Measurements from ENCODE around the gene RBP5.

The RBP5 gene

GRCh38 chr12:7102582-7102981 lies 26.1 kb downstream of the RBP5 start:
- no peak for DNase-seq (ENCODE audit: low read depth in 2 of 3, low spot score in 1 of 3)

GRCh38 chr12:7101694-7102131 lies 27.0 kb downstream of the RBP5 start:
- DNase-seq (ENCODE audit: low read depth in 2 of 3, low spot score in 1 of 3): no peak

GRCh38 chr12:7101047-7101693 lies 27.5 kb downstream of the RBP5 start:
- DNase-seq (ENCODE audit: low read depth in 2 of 3, low spot score in 1 of 3): no peak

GRCh38 chr12:7100239-7100638 lies 28.4 kb downstream of the RBP5 start:
- DNase-seq (ENCODE audit: low read depth in 2 of 3, low spot score in 1 of 3): no peak

DNA sequence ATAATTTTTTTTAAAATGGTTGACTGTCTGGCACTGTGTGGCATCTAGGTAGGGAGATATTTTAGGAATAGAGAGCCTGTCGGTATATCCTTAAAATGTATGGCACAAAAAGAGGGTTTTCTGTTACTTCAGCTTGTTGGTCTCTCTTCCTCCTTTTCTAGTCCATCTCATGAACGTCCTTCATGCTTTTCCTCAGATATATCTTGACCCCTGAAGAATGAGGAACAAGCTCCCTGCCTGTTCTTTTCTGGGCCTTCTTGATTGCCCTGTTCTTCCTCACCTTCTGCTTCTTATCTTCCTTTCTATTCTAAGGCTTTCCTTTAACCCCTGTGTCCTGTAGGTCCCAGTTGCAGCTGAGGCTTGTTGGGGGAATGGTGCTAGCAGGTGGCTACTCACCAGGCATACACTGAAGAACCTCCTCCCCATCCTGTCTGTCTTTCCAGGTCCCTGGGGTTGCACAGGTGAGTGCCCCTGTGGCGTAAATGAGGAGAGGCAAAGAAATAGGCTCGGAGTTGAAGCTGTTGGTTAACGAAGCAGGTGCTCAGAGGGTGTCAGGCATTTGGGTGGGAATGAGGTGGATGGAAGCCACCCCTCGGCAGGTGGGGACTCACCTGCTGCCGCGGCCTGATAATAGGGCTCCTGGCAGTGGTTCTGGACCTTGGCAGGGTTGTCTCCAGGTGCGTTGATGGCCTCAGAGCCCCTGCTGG lies 29.2 kb downstream of the RBP5 start:
- DNase-seq (ENCODE audit: low read depth in 2 of 3, low spot score in 1 of 3): no peak

DNA sequence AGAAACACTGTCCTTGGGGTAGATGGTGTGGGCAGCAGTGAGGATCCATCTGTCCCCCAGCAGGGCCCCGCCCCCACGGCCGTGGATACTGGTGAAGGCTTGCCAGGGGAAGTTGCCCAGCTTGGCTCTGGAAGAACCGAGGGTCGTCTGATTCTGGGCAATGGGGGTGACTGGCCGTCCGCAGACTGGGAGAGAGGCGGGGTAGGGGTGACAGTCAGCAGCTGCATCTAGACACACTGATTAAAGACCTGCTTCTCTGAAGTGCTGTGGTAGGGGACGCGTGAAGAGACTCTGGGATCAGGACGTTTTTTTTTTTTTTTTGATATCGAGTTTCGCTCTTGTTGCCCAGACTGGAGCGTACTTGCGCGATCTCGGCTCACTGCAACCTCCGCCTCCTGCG lies 31.7 kb downstream of the RBP5 start:
- no peak for DNase-seq (ENCODE audit: low read depth in 2 of 3, low spot score in 1 of 3)

GRCh38 chr12:7096006-7096932 lies 32.4 kb downstream of the RBP5 start:
- DNase-seq (ENCODE audit: low read depth in 2 of 3, low spot score in 1 of 3): no peak

DNA sequence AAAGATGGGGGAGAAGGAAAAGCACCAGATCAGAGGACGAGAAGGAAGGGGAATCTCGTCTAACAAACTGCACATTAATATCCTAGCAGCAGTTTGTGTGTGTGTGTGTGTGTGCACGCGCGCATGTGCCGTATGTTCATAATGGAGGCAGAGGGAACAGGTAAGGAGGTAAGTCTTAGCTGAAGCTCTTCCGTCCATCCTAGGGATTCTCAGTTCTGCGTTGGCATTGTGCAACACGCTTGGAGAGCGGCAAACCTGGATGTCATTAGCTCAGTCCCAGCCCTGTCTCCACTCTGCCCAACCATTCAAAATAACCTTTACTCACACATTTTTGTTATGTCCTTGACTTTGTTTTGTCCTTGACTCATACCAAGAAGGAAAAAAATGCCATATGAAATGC lies 34.8 kb downstream of the RBP5 start:
- DNase-seq (ENCODE audit: low read depth in 2 of 3, low spot score in 1 of 3): no peak

DNA sequence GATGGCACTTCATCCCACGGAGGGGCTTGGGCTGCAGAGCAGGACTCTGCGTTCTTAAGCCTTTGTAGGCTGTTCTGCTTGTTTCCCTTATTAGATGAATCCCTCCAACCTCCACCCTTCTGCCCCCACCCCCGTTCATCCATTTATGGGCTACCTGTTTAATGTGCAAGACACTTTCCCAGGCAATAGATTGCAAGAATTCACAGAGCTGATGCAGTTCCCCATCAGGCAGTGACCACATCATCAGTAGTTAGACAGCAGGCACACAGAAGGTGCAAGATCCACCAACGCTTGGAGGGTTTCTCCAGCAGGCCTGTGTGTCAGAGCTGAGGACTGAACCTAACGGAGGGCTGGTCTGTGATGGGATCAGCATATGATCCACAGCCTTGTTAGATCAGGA lies 35.2 kb downstream of the RBP5 start:
- no peak for DNase-seq (ENCODE audit: low read depth in 2 of 3, low spot score in 1 of 3)

- DNase-seq (ENCODE audit: low read depth in 2 of 3, low spot score in 1 of 3): no peak
Measured at GRCh38 chr12:7092986-7093460, 35.7 kb downstream of the RBP5 start.

DNA sequence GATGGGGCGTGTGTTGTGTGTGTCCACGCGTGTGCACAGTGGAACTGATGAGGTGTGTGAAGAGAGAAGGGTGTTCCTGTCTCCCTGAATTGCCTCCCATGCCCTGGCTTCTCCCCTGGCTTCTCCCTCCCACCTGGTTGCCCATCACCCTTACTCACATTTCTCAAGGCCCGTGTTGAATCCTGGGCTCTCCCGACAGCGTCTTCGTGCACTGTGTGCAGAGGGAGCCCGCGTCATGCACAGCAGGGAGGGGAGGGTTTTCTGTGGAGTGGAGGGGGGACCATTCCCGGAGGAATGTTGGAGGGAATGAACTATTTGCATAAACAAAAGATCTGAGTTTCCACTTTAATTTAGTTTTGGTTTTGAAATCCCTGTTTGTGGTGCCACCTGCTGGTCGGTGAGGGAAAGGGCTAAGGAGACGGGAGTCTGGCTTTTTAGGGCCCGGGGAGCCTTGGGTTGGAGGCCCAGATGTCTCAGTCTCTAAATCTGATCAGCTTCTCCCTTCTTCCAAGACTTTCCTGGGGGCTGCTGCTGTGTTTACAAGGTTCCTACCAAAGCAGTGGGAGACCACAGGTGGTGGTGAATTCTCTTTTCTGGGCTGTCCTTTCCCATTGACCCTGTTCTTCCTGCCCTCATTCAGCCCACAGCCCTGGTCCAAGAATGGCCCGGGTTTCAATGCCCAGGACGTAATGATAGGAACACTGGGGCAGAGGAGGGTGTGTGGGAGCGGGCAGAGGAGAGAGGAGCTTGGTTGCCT lies 36.3 kb downstream of the RBP5 start, which contains the start of gene C1R:
TSS of gene C1R (minus strand) at position 217 of the 757 bp plus-strand sequence. CDS start at position 160, 57 bp downstream.
- DNase-seq (ENCODE audit: low read depth in 2 of 3, low spot score in 1 of 3): peak; percentile 45 to 72 (median 52)

DNA sequence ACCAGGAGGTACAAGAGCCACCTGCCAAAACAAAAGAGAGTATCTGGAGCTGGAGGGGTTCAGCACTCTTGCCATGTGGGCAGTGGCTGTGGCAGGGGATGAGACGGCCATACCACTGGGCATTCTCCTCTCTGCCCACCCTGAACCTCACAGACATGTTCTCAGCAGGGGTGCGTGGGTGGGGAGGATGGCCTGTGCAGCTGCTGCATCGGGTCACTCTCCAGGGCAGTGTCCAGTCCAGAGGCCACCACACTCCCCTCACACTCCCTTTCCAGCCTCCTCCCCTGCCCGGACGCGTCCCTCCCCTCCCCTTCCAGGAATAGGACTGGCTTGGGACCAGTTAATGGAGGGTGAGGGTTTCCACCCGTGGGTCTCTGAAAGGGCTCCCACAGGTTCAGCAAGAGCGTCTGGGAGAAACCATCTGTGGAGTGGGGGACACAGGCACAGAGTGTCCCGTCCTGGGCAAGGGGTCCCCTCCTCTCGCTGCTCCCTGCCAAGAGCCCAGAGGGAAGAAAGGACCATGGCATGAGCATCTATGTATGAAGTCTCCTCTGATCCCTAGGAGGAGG lies 36.9 kb downstream of the RBP5 start:
- no peak for DNase-seq (ENCODE audit: low read depth in 2 of 3, low spot score in 1 of 3)

- no peak for DNase-seq (ENCODE audit: low read depth in 2 of 3, low spot score in 1 of 3)
Measured at GRCh38 chr12:7091171-7091570, 37.5 kb downstream of the RBP5 start.

GRCh38 chr12:7090222-7090998 lies 38.3 kb downstream of the RBP5 start:
- DNase-seq (ENCODE audit: low read depth in 2 of 3, low spot score in 1 of 3): no peak

DNA sequence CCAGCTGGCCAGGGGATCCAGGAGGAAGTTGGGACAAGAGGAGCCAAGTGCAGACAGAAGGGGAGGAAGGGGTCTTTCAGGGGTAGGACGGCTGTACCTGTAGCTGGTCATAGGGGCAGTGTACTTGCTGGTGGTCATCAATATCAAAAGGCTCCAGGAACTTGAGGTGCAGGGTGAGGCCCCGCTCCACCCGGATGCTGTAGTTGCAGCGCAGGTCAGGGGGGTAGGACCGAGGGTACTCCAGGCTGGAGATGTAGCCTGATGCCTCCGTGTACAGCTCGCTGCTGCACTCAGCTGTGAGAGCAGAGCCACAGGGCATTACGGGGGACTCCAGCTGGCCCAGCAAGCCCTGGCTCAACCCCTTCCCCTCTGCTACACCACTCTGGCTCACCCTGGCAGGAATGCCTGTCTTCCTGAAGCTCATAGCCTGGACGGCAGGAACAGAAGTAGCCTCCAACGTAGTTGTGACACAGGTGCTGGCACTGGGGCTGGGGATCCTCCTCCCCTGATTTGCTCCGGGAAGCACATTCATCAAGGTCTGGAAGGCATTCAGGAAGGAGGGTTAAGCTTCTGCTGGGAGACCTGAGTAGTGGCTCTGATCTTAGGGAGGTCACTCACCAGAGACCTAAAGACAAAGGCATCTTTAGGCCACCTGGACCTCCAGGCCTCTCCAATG lies 39.4 kb downstream of the RBP5 start:
- DNase-seq (ENCODE audit: low read depth in 2 of 3, low spot score in 1 of 3): no peak

DNA sequence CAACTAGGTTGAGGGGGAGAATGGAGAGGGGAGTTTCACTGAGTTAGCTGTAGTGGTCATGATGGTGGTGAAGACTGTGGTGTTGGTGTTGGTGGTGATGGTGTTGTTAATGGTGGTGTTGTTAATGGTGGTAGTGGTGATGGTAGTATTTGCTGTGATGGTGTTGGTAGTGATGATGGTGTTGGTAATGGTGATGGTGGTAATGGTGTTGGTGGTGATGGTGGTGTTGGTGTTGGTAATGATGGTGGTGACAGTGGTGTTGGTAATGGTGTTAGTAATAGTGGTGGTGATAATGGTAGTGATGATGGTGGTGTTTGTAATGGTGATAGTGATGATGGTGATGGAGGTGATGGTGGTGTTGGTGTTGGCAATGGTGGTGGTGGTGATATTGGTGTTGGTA lies 45.6 kb downstream of the RBP5 start:
- no peak for DNase-seq (ENCODE audit: low read depth in 2 of 3, low spot score in 1 of 3)

DNA sequence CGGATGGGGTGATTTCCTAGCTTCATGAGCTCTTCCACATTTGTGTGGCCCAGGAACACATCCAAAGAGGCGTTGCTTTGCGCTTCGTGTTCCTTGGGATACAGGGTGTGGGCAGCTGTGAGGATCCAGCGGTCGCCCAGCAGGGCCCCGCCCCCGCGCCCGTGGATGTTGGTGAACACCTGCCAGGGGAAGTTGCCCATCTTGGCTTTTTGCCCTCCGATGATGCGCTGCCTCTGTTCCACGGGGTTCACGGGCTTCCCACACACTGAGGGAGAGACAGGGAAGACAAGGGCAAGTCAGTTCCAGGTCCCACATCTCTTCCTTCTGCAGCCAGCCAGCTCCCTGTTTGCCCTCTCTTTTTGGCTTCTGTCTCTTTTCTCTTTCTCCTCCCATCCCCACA lies 47.7 kb downstream of the RBP5 start:
- no peak for DNase-seq (ENCODE audit: low read depth in 2 of 3, low spot score in 1 of 3)

DNA sequence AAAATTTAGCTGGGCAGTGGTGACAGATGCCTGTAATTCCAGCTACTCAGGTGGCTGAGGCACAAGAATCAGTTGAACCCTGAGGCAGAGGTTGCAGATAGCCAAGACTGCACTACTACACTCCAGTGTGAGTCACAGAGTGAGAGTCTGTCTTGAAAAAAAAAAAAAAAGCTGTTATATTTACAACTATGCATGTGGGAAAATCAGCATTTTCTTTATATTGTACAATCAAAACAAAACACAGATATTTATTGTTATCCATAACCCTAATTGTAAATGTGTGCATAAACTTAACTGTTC lies 48.9 kb downstream of the RBP5 start:
- DNase-seq (ENCODE audit: low read depth in 2 of 3, low spot score in 1 of 3): no peak

DNA sequence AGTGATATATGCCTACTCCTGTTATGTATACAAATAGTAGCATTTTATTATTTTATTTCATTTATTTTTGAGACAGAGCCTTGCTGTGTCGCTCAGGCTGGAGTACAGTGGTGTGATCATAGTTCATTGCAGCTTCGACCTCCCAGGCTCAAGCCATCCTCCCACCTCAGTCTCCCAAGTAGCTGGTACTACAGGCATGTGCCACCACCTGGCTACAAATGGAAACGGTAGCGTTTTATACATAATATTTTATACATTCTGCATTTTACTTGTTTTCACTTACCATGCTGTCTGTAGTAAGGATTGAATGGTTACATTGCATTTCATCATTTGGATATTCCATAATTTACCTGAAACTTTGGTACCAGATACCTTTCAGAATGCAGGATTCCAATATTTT lies 50.5 kb downstream of the RBP5 start:
- DNase-seq (ENCODE audit: low read depth in 2 of 3, low spot score in 1 of 3): no peak

All from stimulated activated CD4-positive, alpha-beta T cell treated with anti-CD3 and anti-CD28 coated beads, Interleukin-12 subunit alpha, Interleukin-12 subunit beta, amount 100 ng/mL, for 48 hours (primary cell).